ENCODE data around the gene ATMIN.

GRCh38 chr16:81081014-81081413 is 45.4 kb downstream of the ATMIN start:
- TF ChIP-seq CTCF (IDR thresholded peaks at IDR 0.05; ENCODE audit: low read depth, low read length) (no peak), EZH2phosphoT487 (IDR thresholded peaks at IDR 0.05; ENCODE audit: low read depth) (no peak)

Data from OCI-LY3 (cell line).